Measurements from ENCODE around the gene TNPO3. TPM values are rescaled to one million over a fixed set of nuclear protein-coding genes. Genes with fewer than 3 reads are reported as not detected.

The TNPO3 gene
- total RNA-seq, 6 experiments from 2014 or later = 38.5 to 52.5 (median 45.0) TPM

DNA sequence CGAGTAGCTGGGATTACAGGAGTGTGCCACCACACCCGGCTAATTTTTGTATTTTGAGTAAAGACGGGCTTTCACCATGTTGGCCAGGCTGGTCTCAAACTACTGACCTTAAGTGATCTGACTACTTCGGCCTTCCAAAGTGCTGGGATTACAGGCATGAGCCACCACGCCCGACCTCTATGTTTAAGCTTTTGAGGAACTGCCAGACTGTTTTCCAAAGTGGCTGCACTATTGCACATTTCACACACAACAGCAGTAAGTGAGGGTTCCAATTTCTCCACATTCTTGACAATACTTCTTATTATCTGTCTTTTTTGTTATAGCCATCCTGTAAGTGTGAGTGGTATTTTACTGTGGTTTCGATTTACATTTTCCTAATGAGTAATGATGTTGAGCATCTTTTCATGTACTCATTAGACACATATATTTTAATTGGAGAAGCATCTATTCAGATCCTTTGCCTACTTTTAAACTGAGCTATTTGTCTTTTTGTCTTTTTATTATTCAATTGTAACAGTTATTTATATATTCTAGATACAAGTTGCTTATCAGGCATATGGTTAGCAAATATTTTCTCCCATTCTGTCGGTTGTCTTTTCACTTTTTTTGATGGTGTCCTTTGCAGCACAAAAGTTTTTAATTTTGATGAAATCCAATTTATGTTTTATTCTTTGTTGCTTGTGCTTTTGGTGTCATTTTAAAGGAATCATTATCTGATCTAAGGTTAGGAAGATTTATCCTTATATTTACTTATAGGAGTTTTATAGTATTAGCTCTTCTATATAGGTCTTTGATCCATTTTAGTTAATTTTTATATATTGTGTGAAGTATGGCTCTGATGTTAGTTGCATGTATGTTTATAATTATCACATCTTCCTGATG is 130.0 kb downstream of the TNPO3 start:
- Mint-ChIP-seq H3K36me3 (ENCODE audit: low read depth) (no peaks in the 10 kb centered on the region), H3K9me3 (no peaks in the 10 kb centered on the region), H3K4me1 (ENCODE audit: low read depth) (no peaks in the 10 kb centered on the region), H3K4me3 (no peak overlapping the region), H3K27me3 (ENCODE audit: insufficient read depth) (peaks cover 45% of the 10 kb centered on the region), H3K27ac (no peak overlapping the region)
- no peak for DNase-seq
- TF ChIP-seq, protein P1, sequence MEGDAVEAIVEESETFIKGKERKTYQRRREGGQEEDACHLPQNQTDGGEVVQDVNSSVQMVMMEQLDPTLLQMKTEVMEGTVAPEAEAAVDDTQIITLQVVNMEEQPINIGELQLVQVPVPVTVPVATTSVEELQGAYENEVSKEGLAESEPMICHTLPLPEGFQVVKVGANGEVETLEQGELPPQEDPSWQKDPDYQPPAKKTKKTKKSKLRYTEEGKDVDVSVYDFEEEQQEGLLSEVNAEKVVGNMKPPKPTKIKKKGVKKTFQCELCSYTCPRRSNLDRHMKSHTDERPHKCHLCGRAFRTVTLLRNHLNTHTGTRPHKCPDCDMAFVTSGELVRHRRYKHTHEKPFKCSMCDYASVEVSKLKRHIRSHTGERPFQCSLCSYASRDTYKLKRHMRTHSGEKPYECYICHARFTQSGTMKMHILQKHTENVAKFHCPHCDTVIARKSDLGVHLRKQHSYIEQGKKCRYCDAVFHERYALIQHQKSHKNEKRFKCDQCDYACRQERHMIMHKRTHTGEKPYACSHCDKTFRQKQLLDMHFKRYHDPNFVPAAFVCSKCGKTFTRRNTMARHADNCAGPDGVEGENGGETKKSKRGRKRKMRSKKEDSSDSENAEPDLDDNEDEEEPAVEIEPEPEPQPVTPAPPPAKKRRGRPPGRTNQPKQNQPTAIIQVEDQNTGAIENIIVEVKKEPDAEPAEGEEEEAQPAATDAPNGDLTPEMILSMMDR (IDR thresholded peaks at IDR 0.05) = no peak

DNA sequence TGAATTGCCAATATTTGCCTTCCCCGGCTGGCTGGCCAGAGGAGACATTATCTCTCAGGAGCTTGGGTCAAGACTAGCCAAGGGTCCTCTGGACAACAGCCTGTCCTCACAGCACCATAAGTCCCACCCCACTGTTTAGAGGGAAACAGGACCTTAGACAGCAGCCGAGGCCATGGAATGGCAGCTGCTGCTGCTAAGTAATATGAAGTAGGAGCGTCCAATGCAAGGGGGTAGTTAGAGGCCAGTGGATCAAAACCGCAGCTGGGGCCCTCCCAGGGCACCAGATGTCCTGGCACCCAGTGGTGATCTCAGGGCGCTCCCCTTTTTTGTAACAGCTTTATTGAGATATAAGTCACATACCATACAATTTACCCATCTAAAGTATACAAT is 131.5 kb downstream of the TNPO3 start:
- DNase-seq = no peak

DNA sequence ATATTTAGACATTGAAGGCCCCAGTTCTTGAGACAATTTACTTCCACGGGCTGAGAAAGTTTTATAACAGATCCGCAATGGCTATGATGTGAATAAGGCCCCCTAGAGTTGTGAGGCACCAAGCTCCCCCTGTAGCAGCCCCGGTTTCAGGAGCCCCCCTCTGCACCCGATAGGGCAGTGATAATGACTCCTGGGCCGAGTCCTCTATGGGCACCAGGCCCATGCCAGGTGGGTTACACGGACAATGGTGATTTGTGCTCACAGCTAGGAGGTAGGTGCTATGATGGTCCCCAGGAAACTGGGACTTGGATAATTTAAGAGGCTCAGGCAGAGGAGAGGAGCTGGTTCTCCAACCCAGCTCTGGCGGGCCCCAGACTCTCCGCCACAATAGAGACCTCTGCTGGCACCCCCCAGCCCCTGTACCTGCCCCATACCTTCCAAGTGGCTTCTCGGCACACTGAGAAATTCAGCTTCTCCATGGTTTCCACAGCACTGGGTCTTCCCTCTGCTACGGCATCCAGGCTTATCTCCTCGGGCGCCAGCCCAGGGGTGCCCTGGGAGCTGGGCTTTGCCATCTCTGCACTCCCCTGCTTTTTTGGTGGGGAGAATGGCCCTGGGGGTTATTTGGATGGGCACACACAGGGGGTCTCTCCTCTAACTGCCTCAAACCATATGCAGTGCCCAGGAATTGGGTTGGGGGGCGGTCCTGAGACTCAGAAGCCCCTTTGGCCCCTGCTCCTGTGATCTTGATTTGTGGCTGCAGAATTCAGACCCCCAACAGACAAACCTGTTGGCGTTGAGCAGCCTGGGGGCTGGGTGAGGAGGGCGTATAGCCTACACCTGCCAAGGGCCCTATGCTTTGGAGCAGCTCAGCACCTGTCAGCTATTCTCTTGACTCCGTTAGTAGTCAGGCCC is 132.2 kb downstream of the TNPO3 start:
- H3K4me1 Mint-ChIP-seq (ENCODE audit: low read depth) = no peaks in the 10 kb centered on the region
- TF ChIP-seq, protein P1 (IDR thresholded peaks at IDR 0.05) = no peak
- H3K36me3 Mint-ChIP-seq (ENCODE audit: low read depth) = no peaks in the 10 kb centered on the region
- DNase-seq = no peak
- H3K27ac Mint-ChIP-seq = no peak overlapping the region
- no peak overlapping the region for H3K4me3 Mint-ChIP-seq
- H3K9me3 Mint-ChIP-seq = no peaks in the 10 kb centered on the region
- H3K27me3 Mint-ChIP-seq (ENCODE audit: insufficient read depth) = peaks cover 57% of the 10 kb centered on the region

More for the DNA sequence above, 131.5 kb downstream of the TNPO3 start:
- H3K4me3 Mint-ChIP-seq = no peak overlapping the region
- H3K27me3 Mint-ChIP-seq (ENCODE audit: insufficient read depth) = peaks cover 56% of the 10 kb centered on the region
- H3K4me1 Mint-ChIP-seq (ENCODE audit: low read depth) = no peaks in the 10 kb centered on the region
- TF ChIP-seq, protein P1 (IDR thresholded peaks at IDR 0.05) = no peak
- H3K9me3 Mint-ChIP-seq = no peaks in the 10 kb centered on the region
- H3K27ac Mint-ChIP-seq = no peak overlapping the region
- no peaks in the 10 kb centered on the region for H3K36me3 Mint-ChIP-seq (ENCODE audit: low read depth)

DNA sequence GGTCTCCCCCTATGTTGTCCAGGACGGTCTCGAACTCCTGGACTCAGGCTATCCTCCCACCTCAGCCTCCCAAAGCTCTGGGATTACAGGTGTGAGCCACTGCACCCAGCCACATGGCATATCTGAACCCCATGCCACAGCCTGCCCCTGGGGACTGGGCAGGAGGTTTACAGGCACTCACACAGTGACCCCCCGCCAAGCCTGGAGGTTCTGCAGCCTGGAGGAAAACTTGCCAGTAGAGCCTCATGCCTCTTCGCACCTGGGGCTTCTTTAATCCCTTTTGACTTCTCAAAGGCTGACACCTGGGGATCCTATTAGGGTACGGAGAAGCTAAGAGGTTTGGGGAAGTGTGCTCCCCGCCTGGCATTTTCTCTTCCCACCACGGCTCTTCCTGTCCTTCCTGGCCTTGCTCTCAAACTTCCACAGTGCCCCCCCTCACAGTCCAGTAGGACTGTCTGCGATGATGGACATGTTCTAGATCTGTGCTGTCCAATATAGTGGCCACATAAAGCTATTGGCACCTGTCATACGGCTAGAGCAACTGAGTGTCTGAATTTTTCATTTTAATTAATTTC is 133.0 kb downstream of the TNPO3 start:
- H3K36me3 Mint-ChIP-seq (ENCODE audit: low read depth) = no peaks in the 10 kb centered on the region
- H3K4me1 Mint-ChIP-seq (ENCODE audit: low read depth) = no peaks in the 10 kb centered on the region
- no peak overlapping the region for H3K27ac Mint-ChIP-seq
- H3K4me3 Mint-ChIP-seq = no peak overlapping the region
- peaks cover 58% of the 10 kb centered on the region for H3K27me3 Mint-ChIP-seq (ENCODE audit: insufficient read depth)
- H3K9me3 Mint-ChIP-seq = no peaks in the 10 kb centered on the region
- TF ChIP-seq, protein P1 (IDR thresholded peaks at IDR 0.05) = no peak
- DNase-seq = no peak

DNA sequence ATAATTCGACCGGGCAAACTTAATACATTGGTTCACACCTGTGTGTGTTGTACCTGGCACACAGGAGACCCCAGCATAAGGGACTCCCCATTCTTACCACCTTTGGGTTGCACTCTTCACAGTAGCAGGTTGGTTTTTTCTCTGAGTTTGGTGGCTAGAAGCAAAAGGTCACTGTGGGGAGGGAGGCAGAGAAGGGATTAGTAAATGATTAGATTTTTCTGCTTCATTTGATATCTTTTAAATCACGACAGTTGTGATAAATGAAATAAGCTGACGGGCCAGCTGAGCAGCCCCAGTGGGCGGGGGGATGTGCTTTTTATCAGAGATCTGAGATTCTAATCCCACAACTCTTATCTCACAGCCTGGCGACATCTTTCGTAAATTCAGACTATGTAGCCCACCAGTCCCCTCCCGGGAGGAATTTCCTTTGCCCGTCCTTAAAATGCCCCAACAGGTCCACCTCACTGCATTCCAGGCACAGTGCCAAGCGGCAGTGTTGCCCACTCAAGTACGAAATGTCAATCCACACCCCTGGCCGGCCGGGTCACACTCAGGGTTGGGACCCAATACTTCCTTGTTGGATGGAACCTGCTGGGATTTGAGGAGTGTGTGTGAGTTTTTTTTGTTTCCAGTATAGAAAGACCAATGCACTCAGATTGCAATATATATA is 133.9 kb downstream of the TNPO3 start:
- Mint-ChIP-seq H3K4me3 (no peak overlapping the region), H3K4me1 (ENCODE audit: low read depth) (no peaks in the 10 kb centered on the region), H3K9me3 (no peaks in the 10 kb centered on the region), H3K27me3 (ENCODE audit: insufficient read depth) (peaks cover 59% of the 10 kb centered on the region), H3K27ac (no peak overlapping the region), H3K36me3 (ENCODE audit: low read depth) (no peaks in the 10 kb centered on the region)
- TF ChIP-seq, protein P1 (IDR thresholded peaks at IDR 0.05) = no peak
- no peak for DNase-seq

All from HFFc6 (cell line).